Measurements from ENCODE around the gene WDR35. TPM values are rescaled to one million over a fixed set of nuclear protein-coding genes. Genes with fewer than 3 reads are reported as not detected.

The WDR35 gene
- total RNA-seq, 4 donors from 2014 or later = 6.4 to 11.0 (median 7.6) TPM

DNA sequence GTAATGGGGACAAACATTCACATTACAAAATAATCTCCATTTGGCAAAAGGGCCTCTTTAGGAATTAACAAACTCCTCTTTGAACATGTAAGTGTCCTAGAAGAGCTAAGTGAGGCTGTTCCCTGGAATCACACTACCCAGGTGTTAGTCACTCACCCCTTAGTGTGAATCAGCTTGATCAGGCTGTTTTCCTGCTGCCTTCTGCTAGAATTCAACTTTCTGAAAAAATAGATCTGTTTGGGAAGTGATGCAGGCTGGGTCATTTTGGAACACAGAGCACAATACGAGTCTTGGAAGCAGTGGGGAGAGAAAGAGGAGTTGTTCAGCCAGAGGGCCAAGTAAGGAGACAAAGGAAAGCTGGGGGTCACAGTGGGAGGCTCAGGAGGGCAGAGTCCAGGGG lies 128.1 kb downstream of the WDR35 start:
- TF ChIP-seq, protein P1, sequence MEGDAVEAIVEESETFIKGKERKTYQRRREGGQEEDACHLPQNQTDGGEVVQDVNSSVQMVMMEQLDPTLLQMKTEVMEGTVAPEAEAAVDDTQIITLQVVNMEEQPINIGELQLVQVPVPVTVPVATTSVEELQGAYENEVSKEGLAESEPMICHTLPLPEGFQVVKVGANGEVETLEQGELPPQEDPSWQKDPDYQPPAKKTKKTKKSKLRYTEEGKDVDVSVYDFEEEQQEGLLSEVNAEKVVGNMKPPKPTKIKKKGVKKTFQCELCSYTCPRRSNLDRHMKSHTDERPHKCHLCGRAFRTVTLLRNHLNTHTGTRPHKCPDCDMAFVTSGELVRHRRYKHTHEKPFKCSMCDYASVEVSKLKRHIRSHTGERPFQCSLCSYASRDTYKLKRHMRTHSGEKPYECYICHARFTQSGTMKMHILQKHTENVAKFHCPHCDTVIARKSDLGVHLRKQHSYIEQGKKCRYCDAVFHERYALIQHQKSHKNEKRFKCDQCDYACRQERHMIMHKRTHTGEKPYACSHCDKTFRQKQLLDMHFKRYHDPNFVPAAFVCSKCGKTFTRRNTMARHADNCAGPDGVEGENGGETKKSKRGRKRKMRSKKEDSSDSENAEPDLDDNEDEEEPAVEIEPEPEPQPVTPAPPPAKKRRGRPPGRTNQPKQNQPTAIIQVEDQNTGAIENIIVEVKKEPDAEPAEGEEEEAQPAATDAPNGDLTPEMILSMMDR (IDR thresholded peaks at IDR 0.05; ENCODE audit: low read depth) = no peak

Other genes starting within 250 kb of the WDR35 start
- gene TTC32, start 88.1 kb downstream of the WDR35 start, total RNA-seq = 10 to 100 TPM; 11.9 to 21.7 (median 16.8) TPM
- gene MATN3, start 22.6 kb upstream of the WDR35 start, total RNA-seq = 1 to 10 TPM; 1.5 to 3.1 (median 2.3) TPM
- 100 to 1,000 TPM; 126 to 309 (median 263) TPM for gene LAPTM4A, start 61.5 kb upstream of the WDR35 start, total RNA-seq
- gene SDC1, start 235.0 kb upstream of the WDR35 start, total RNA-seq = 10 to 100 TPM in 1 of 4 donors, 1 to 10 TPM in 3; 2.4 to 27.5 (median 3.8) TPM

Measured in subcutaneous adipose tissue (tissue), 4 donors.